HepG2 (cell line): ENCODE measurements around the gene ANTXR1. TPM values are rescaled to one million over a fixed set of nuclear protein-coding genes. Genes with fewer than 3 reads are reported as not detected.
A peak's percentile ranks its signal among the peaks of the same experiment; 100 is the strongest.

Experiments used
- ATRX ChIP-seq: sonication (generic); formaldehyde crosslinking; IDR thresholded peaks from 2 replicates; pipeline ENCODE4 v1.4.0; 2020; ENCODE audit warnings: missing genetic modification reagents, borderline replicate concordance
- FOXK2 ChIP-seq: fragments of 450-650 bp; IDR thresholded peaks from 2 replicates; pipeline ENCODE4 v1.6.1; 2016
- GATA4 ChIP-seq: sonication (generic); IDR thresholded peaks from 2 replicates; pipeline ENCODE4 v1.6.1; 2016; ENCODE audit warnings: antibody characterized with exemption, low read depth, borderline replicate concordance
- GPN1 ChIP-seq: sonication (generic); formaldehyde crosslinking; IDR thresholded peaks from 2 replicates; pipeline ENCODE4 v1.5.1; 2020; ENCODE audit warnings: missing genetic modification reagents, borderline replicate concordance
- MEF2D ChIP-seq: sonication (generic); formaldehyde crosslinking; IDR thresholded peaks from 2 replicates; pipeline ENCODE4 v1.5.1; 2020; ENCODE audit warnings: mild to moderate bottlenecking, missing genetic modification reagents
- NFIC ChIP-seq: IDR thresholded peaks from 2 replicates; pipeline ENCODE4 v1.6.1; 2012; ENCODE audit warnings: mild to moderate bottlenecking, low read length, inconsistent platforms
- NR2C2 ChIP-seq: sonication (generic); formaldehyde crosslinking; IDR thresholded peaks from 2 replicates; pipeline ENCODE4 v1.4.0; 2020; ENCODE audit warnings: missing genetic modification reagents, mild to moderate bottlenecking, moderate library complexity, borderline replicate concordance
- SYNCRIP ChIP-seq: fragments of 200-400 bp; formaldehyde crosslinking; IDR thresholded peaks from 2 replicates; pipeline ENCODE4 v1.6.1; 2018; ENCODE audit warnings: mild to moderate bottlenecking, low read depth, low read length; ENCODE audit not compliant: insufficient read depth
- TEAD3 ChIP-seq: optimal IDR thresholded peaks from 2 replicates; pipeline ENCODE3; 2016; ENCODE audit warnings: borderline replicate concordance
- ZBTB8A ChIP-seq: sonication (generic); formaldehyde crosslinking; IDR thresholded peaks from 2 replicates; pipeline ENCODE4 v1.4.0; 2020; ENCODE audit warnings: mild to moderate bottlenecking, low read depth, missing genetic modification reagents, borderline replicate concordance
- ZFAT ChIP-seq: sonication (generic); formaldehyde crosslinking; conservative IDR thresholded peaks from 2 replicates; pipeline ENCODE4 v1.8.1; 2023; ENCODE audit warnings: missing genetic modification reagents, inconsistent platforms
- ZKSCAN8 ChIP-seq: IDR thresholded peaks from 2 replicates; pipeline ENCODE4 v1.6.1; 2016; ENCODE audit warnings: borderline replicate concordance, missing genetic modification reagents, missing compliant biosample characterization
- ZMYM2 ChIP-seq: sonication (generic); formaldehyde crosslinking; IDR thresholded peaks from 2 replicates; pipeline ENCODE4 v1.8.0; 2022; ENCODE audit warnings: mild to moderate bottlenecking, missing genetic modification reagents
- ZNF30 ChIP-seq: sonication (generic); formaldehyde crosslinking; IDR thresholded peaks from 2 replicates; pipeline ENCODE4 v1.5.0; 2020; ENCODE audit warnings: mild to moderate bottlenecking, missing genetic modification reagents
- ZNF546 ChIP-seq: sonication (generic); formaldehyde crosslinking; conservative IDR thresholded peaks from 2 replicates; pipeline ENCODE4 v1.8.1; 2023; ENCODE audit warnings: mild to moderate bottlenecking, missing genetic modification reagents
- ZNF558 ChIP-seq: sonication (generic); formaldehyde crosslinking; IDR thresholded peaks from 2 replicates; pipeline ENCODE4 v1.9.0; 2022; ENCODE audit warnings: mild to moderate bottlenecking, missing genetic modification reagents, borderline replicate concordance
- ZNF83 ChIP-seq: sonication (generic); formaldehyde crosslinking; IDR thresholded peaks from 2 replicates; pipeline ENCODE4 v1.4.0; 2020; ENCODE audit warnings: missing genetic modification reagents, mild to moderate bottlenecking, borderline replicate concordance
- polyA plus RNA-seq, 8 experiments: library from polyadenylated mRNA; depleted of rRNA in 3 of 8; stranded (reverse) in 7 of 8; unstranded in 1 of 8; fragments of >200 nt; fragmentation: Illumina TruSeq in 4 of 8; extraction: Trizol in 4 of 8; gene quantifications; 2 replicates each; pipeline versions ENCODE4 v1.2.1 to v1.2.3, GENCODE V29; 2011 to 2016; ENCODE audit warnings: low read depth in 4 of 8, missing spikeins in 1 of 8, mixed read lengths in 1 of 8; ENCODE audit not compliant: insufficient read depth in 1 of 8
- total RNA-seq, 5 experiments: library from RNA; depleted of rRNA; stranded (reverse); fragments of >200 nt; fragmentation: Illumina TruSeq; extraction: Trizol; gene quantifications; 2 replicates each; pipeline ENCODE4 v1.2.3, GENCODE V29; 2016; ENCODE audit warnings: low read depth in 1 of 5
- TF ChIP-seq, protein P1 (sequence below): sonication (generic); formaldehyde crosslinking; IDR thresholded peaks from 2 replicates; pipeline ENCODE4 v1.5.1; 2020; ENCODE audit warnings: missing genetic modification reagents, mild to moderate bottlenecking, borderline replicate concordance
- TF ChIP-seq, protein P2 (sequence below): sonication (generic); formaldehyde crosslinking; IDR thresholded peaks from 2 replicates; pipeline ENCODE4 v1.4.0; 2020; ENCODE audit warnings: missing genetic modification reagents
- TF ChIP-seq, protein P3 (sequence below): sonication (generic); formaldehyde crosslinking; IDR thresholded peaks from 2 replicates; pipeline ENCODE4 v1.9.0; 2021; ENCODE audit warnings: missing genetic modification reagents, borderline replicate concordance
- TF ChIP-seq, protein P4 (sequence below): sonication (generic); formaldehyde crosslinking; IDR thresholded peaks from 2 replicates; pipeline ENCODE4 v1.5.1; 2020; ENCODE audit warnings: mild to moderate bottlenecking, missing genetic modification reagents, borderline replicate concordance

Gene ANTXR1
- total and polyA plus RNA-seq, 2 of the 13 experiments (the other 11 are each of a cell fraction or from before 2014, with no cell fraction given): 4.5 to 12.7 TPM

DNA sequence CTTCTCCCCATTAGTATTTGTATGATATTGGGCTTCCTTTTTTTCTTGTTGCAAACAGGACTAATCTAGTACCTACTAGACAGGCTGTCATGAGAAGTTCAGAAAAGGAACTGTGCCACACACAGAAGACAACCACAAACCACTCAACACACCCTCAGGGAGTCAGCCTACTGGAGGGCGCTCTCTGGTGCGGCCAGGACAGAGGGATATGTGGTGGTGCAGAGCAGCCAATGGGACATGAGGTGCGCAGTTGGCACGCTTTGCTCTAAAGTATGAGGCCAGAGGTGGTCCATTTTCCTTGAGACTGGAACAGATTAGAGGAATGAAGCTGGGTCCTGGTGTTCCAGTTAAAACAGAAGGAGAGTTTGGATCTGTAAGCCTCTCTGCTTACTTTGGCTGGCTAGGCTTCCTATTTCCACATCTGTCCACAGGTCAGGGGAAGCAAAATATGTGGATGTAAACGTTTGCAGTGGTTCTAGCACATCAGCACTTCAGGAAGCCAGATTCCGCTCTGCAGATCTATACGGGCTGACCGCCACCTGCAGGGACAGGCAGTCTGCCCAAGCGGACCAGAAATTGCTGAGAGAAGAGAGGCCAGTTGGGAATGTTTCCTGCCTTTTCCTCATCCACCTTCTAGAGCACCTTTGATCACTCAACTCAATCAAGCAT lies 260.0 kb downstream of the ANTXR1 start (continued):
- TF ChIP-seq, protein P1, sequence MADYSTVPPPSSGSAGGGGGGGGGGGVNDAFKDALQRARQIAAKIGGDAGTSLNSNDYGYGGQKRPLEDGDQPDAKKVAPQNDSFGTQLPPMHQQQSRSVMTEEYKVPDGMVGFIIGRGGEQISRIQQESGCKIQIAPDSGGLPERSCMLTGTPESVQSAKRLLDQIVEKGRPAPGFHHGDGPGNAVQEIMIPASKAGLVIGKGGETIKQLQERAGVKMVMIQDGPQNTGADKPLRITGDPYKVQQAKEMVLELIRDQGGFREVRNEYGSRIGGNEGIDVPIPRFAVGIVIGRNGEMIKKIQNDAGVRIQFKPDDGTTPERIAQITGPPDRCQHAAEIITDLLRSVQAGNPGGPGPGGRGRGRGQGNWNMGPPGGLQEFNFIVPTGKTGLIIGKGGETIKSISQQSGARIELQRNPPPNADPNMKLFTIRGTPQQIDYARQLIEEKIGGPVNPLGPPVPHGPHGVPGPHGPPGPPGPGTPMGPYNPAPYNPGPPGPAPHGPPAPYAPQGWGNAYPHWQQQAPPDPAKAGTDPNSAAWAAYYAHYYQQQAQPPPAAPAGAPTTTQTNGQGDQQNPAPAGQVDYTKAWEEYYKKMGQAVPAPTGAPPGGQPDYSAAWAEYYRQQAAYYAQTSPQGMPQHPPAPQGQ (CRISPR knock-in tag): 0 out of 2 replicates have a peak, but pooled peaks have one; percentile 46
- no peak for TF ChIP-seq ZFAT (CRISPR knock-in tag)
- TF ChIP-seq TEAD3 (CRISPR knock-in tag): peak; percentile 95
- TF ChIP-seq SYNCRIP: no peak
- no peak for TF ChIP-seq ZNF558 (CRISPR knock-in tag)
- no peak for TF ChIP-seq ATRX (CRISPR knock-in tag)
- no peak for TF ChIP-seq GATA4
- no peak for TF ChIP-seq ZNF83 (CRISPR knock-in tag)
- TF ChIP-seq NR2C2 (CRISPR knock-in tag): no peak
- no peak for TF ChIP-seq ZNF546 (CRISPR knock-in tag)
- no peak for TF ChIP-seq ZNF30
- TF ChIP-seq, protein P2, sequence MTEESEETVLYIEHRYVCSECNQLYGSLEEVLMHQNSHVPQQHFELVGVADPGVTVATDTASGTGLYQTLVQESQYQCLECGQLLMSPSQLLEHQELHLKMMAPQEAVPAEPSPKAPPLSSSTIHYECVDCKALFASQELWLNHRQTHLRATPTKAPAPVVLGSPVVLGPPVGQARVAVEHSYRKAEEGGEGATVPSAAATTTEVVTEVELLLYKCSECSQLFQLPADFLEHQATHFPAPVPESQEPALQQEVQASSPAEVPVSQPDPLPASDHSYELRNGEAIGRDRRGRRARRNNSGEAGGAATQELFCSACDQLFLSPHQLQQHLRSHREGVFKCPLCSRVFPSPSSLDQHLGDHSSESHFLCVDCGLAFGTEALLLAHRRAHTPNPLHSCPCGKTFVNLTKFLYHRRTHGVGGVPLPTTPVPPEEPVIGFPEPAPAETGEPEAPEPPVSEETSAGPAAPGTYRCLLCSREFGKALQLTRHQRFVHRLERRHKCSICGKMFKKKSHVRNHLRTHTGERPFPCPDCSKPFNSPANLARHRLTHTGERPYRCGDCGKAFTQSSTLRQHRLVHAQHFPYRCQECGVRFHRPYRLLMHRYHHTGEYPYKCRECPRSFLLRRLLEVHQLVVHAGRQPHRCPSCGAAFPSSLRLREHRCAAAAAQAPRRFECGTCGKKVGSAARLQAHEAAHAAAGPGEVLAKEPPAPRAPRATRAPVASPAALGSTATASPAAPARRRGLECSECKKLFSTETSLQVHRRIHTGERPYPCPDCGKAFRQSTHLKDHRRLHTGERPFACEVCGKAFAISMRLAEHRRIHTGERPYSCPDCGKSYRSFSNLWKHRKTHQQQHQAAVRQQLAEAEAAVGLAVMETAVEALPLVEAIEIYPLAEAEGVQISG (CRISPR knock-in tag): peak; percentile 66
- TF ChIP-seq NFIC: 0 out of 2 replicates have a peak, but pooled peaks have one; percentile 32
- TF ChIP-seq MEF2D (CRISPR knock-in tag): peak; percentile 27; the same call in 1 of the 2 replicates
- TF ChIP-seq ZBTB8A: no peak
- TF ChIP-seq, protein P3, sequence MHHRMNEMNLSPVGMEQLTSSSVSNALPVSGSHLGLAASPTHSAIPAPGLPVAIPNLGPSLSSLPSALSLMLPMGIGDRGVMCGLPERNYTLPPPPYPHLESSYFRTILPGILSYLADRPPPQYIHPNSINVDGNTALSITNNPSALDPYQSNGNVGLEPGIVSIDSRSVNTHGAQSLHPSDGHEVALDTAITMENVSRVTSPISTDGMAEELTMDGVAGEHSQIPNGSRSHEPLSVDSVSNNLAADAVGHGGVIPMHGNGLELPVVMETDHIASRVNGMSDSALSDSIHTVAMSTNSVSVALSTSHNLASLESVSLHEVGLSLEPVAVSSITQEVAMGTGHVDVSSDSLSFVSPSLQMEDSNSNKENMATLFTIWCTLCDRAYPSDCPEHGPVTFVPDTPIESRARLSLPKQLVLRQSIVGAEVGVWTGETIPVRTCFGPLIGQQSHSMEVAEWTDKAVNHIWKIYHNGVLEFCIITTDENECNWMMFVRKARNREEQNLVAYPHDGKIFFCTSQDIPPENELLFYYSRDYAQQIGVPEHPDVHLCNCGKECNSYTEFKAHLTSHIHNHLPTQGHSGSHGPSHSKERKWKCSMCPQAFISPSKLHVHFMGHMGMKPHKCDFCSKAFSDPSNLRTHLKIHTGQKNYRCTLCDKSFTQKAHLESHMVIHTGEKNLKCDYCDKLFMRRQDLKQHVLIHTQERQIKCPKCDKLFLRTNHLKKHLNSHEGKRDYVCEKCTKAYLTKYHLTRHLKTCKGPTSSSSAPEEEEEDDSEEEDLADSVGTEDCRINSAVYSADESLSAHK (CRISPR knock-in tag): no peak
- no peak for TF ChIP-seq GPN1 (CRISPR knock-in tag)
- TF ChIP-seq FOXK2: no peak
- TF ChIP-seq ZKSCAN8 (CRISPR knock-in tag): no peak
- 0 out of 2 replicates have a peak, but pooled peaks have one; percentile 31 for TF ChIP-seq ZMYM2 (CRISPR knock-in tag)
- TF ChIP-seq, protein P4, sequence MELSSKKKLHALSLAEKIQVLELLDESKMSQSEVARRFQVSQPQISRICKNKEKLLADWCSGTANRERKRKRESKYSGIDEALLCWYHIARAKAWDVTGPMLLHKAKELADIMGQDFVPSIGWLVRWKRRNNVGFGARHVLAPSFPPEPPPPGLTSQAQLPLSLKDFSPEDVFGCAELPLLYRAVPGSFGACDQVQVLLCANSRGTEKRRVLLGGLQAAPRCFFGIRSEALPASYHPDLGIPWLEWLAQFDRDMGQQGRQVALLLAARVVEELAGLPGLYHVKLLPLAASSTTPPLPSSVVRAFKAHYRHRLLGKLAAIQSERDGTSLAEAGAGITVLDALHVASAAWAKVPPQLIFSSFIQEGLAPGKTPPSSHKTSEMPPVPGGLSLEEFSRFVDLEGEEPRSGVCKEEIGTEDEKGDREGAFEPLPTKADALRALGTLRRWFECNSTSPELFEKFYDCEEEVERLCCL (CRISPR knock-in tag): no peak
